BJ (cell line): ENCODE data around the gene GRIN3B. TPM values are rescaled to one million over a fixed set of nuclear protein-coding genes. Genes with fewer than 3 reads are reported as not detected.

ENCODE experiments used
- CTCF ChIA-PET: fragments of 350-600 bp; formaldehyde crosslinking; extraction: SDS; loops from one replicate; lab custom pipeline; 2021; ENCODE audit warnings: antibody characterized with exemption, inconsistent platforms; lab: Yijun Ruan, JAX
- POLR2A ChIA-PET: fragments of 300-600 bp; sonication (Branson Sonifier 250); formaldehyde crosslinking; extraction: SDS; loops from one replicate; lab custom pipeline; 2021; ENCODE audit warnings: antibody characterized with exemption; lab: Charles Lee
- DNase-seq: peaks from one replicate; pipeline ENCODE4 v3.0.0-alpha.2; 2011; ENCODE audit warnings: low read depth
- H3K27me3 ChIP-seq: 2 replicates; pipeline ENCODE4 v1.6.0; 2011; ENCODE audit warnings: low read length; ENCODE audit not compliant: control insufficient read depth, insufficient read depth
- H3K36me3 ChIP-seq: 2 replicates; pipeline ENCODE4 v1.5.1; 2011; ENCODE audit warnings: low read length; ENCODE audit not compliant: control insufficient read depth, insufficient read depth
- H3K4me3 ChIP-seq: 2 replicates; pipeline ENCODE4 v1.5.1; 2011; ENCODE audit warnings: low read depth, mild to moderate bottlenecking, control low read depth, low read length
- CTCF ChIP-seq: IDR thresholded peaks from 2 replicates; pipeline ENCODE4 v1.5.1; 2011; ENCODE audit warnings: low read depth, mild to moderate bottlenecking, control low read depth, inconsistent platforms, low read length, moderate library complexity; ENCODE audit not compliant: insufficient read depth
- polyA plus RNA-seq: library from polyadenylated mRNA; depleted of rRNA; stranded (reverse); fragments of >200 nt; gene quantifications from 2 replicates; pipeline ENCODE4 v1.2.3, GENCODE V29; 2011

The GRIN3B gene
- polyA plus RNA-seq, 1 experiment: 0.32 TPM

- ChIA-PET POLR2A (no interaction called here), CTCF (interaction anchor here (1.2 kb wide), 1 partner anchor 8 kb away, joined by 3 read pairs; the partner anchor contains the start of gene WDR18)
- peaks cover 18% of the 10 kb centered on the region for H3K36me3 ChIP-seq
- no peak for TF ChIP-seq CTCF
- H3K27me3 ChIP-seq: peaks cover 5% of the 10 kb centered on the region; the same call in 1 of the 2 replicates
- no peak for DNase-seq
- H3K4me3 ChIP-seq: no peak overlapping the region
These were observed 7.6 kb upstream of the GRIN3B start for GRCh38 chr19:992670-993055.

GRCh38 chr19:993361-993830 is 6.8 kb upstream of the GRIN3B start:
- CTCF ChIA-PET: no interaction called here
- DNase-seq: no peak

GRCh38 chr19:993831-994393 is 6.3 kb upstream of the GRIN3B start:
- ChIA-PET POLR2A (no interaction called here), CTCF (no interaction called here)
- no peak for TF ChIP-seq CTCF
- no peak for DNase-seq
- peaks cover 14% of the 10 kb centered on the region for H3K36me3 ChIP-seq
- no peak overlapping the region for H3K4me3 ChIP-seq
- H3K27me3 ChIP-seq: peaks cover 13% of the 10 kb centered on the region

More at GRCh38 chr19:993361-993830, 6.8 kb upstream of the GRIN3B start:
- peaks cover 17% of the 10 kb centered on the region for H3K36me3 ChIP-seq
- TF ChIP-seq CTCF: no peak
- H3K4me3 ChIP-seq: no peak overlapping the region
- H3K27me3 ChIP-seq: peaks cover 11% of the 10 kb centered on the region
- POLR2A ChIA-PET: no interaction called here

- POLR2A ChIA-PET: no interaction called here
- no peak overlapping the region for H3K4me3 ChIP-seq
- H3K27me3 ChIP-seq: peaks cover 15% of the 10 kb centered on the region
- CTCF ChIA-PET: interaction anchor here (0.8 kb wide), 1 partner anchor 12 kb away, joined by 5 read pairs; no protein-coding TSS in a partner anchor
- no peak for TF ChIP-seq CTCF
- DNase-seq: no peak
- peaks cover 10% of the 10 kb centered on the region for H3K36me3 ChIP-seq
These were observed 5.7 kb upstream of the GRIN3B start for GRCh38 chr19:994516-994915.

GRCh38 chr19:995051-995827 is 5.0 kb upstream of the GRIN3B start:
- H3K4me3 ChIP-seq: no peak overlapping the region
- POLR2A ChIA-PET: no interaction called here

More at GRCh38 chr19:995051-995827, 5.0 kb upstream of the GRIN3B start:
- CTCF ChIA-PET: interaction anchor here (0.8 to 1.5 kb wide), 2 partner anchors 11 to 12 kb away, joined by 4 to 5 read pairs; partner anchors contain the start of gene WDR18
- H3K27me3 ChIP-seq: peaks cover 15% of the 10 kb centered on the region
- no peak for DNase-seq
- no peak for TF ChIP-seq CTCF
- peaks cover 9% of the 10 kb centered on the region for H3K36me3 ChIP-seq
